GM15510 (cell line): ENCODE results near the gene MTRF1L.

ENCODE experiments used
- POLR2A ChIP-seq: IDR thresholded peaks from 3 replicates; pipeline ENCODE4 v1.6.1; 2011; ENCODE audit warnings: borderline replicate concordance; ENCODE audit not compliant: insufficient read length; ENCODE audit errors: extremely low read depth

Gene MTRF1L

GRCh38 chr6:153002613-153003365 lies at the start of gene MTRF1L:
MTRF1L (minus strand) TSS chr6:153002709; CDS start chr6:153002685, 24 bp downstream.
- TF ChIP-seq POLR2A = peak; percentile 9

- no peak for TF ChIP-seq POLR2A
Measured at GRCh38 chr6:153051801-153052200, 49.3 kb upstream of the MTRF1L start.

- TF ChIP-seq POLR2A = no peak
Measured at GRCh38 chr6:153048631-153049030, 46.1 kb upstream of the MTRF1L start.

GRCh38 chr6:153047386-153047785 lies 44.9 kb upstream of the MTRF1L start:
- no peak for TF ChIP-seq POLR2A

GRCh38 chr6:153045271-153045670 lies 42.8 kb upstream of the MTRF1L start:
- no peak for TF ChIP-seq POLR2A

GRCh38 chr6:153044295-153044694 lies 41.8 kb upstream of the MTRF1L start:
- TF ChIP-seq POLR2A = no peak

- TF ChIP-seq POLR2A = no peak
Measured at GRCh38 chr6:153043719-153044118, 41.2 kb upstream of the MTRF1L start.

GRCh38 chr6:153038378-153039057 lies 36.0 kb upstream of the MTRF1L start:
- no peak for TF ChIP-seq POLR2A

- TF ChIP-seq POLR2A = no peak
Measured at GRCh38 chr6:153034139-153034538, 31.6 kb upstream of the MTRF1L start.

- TF ChIP-seq POLR2A = no peak
Measured at GRCh38 chr6:153032255-153032882, 29.9 kb upstream of the MTRF1L start.

GRCh38 chr6:153031335-153031955 lies 28.9 kb upstream of the MTRF1L start:
- no peak for TF ChIP-seq POLR2A

GRCh38 chr6:153028963-153029362 lies 26.5 kb upstream of the MTRF1L start:
- no peak for TF ChIP-seq POLR2A

GRCh38 chr6:153028286-153028685 lies 25.8 kb upstream of the MTRF1L start:
- no peak for TF ChIP-seq POLR2A

- TF ChIP-seq POLR2A = no peak
Measured at GRCh38 chr6:153027480-153027879, 25.0 kb upstream of the MTRF1L start.

- no peak for TF ChIP-seq POLR2A
Measured at GRCh38 chr6:153024709-153025017, 22.2 kb upstream of the MTRF1L start.
